Occipital lobe (tissue), 2 donors: Measurements from ENCODE around the gene MAZ. TPM values are rescaled to one million over a fixed set of nuclear protein-coding genes. Genes with fewer than 3 reads are reported as not detected.
"Not testable (repeated sequence)": the region's sequence is repeated elsewhere in the genome, so short reads cannot be mapped to it uniquely, and the experiment has no call there.

Experiments
- DNase-seq: peaks from one replicate; lab custom pipeline; 2025; lab: John Stamatoyannopoulos, UW
- total RNA-seq: library from RNA; depleted of rRNA; stranded (reverse); fragments of >200 nt; gene quantifications from one replicate; pipeline ENCODE4 v1.2.3, GENCODE V29; 2014

The MAZ gene
- total RNA-seq, 1 donor from 2014 or later, result 271 TPM

DNA sequence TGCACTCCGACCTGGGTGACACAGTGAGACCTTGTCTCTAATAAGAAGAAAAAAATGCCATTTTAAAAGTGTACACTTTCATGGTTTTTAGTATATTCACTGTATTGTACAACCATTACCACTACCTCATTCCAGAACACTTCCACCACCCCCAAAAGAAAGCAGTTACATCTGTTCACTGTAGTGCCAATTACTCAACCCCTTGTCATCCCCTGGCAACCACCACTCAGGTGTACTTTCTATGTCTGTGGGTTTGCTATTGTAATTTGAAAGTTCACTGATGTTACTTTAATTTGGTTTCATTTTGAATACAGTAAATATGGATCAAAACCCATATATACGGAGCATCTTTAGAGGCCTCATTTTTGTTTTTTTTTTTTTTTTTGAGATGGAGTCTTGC is 22.2 kb upstream of the MAZ start:
- DNase-seq, result no peak

DNA sequence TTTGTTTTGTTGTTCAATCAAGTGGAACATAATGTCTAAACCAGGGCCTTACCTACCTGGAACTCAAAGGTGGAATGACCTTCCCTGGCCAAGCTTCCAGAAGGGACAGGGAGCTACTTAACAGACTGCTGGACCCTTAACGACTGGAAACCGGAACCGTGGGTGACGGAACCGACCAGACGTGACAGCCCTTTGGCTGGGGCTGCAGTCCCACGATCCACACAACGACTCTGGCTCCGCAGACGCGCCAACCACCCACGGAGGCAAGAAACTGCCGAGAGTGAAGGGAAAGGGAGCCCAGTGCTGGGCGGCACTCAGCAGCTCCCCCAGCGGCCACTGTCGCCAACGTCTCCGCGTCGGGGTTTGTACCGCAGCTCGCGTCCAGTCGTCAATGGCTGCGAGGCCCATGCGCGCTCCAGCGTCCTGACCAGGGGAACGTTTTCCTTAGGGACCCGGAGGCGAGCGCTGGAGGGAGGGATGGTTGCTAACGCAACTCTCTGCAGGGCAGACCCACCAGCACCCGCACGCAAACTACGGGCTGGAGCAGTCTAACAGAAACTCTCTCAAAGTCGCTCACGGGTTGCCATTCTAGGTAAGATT is 21.3 kb upstream of the MAZ start:
- DNase-seq, result peak; percentile 61

DNA sequence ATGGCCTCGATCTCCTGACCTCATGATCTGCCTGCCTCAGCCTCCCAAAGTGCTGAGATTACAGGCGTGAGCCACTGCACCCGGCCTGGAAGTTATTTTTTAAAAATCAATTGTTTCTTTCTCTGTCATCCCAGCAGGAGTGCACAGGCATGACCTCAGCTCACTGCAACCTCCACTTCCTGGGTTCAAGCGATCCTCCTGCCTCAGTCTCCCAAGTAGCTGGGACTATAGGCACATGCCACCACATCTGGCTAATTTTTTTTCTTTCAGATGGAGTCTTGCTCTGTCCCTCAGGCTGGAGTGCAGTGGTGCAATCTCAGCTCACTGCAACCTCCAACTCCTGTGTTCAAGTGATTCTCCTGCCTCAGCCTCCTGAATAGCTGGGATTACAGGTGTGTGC is 19.2 kb upstream of the MAZ start:
- DNase-seq, result not testable (repeated sequence)

DNA sequence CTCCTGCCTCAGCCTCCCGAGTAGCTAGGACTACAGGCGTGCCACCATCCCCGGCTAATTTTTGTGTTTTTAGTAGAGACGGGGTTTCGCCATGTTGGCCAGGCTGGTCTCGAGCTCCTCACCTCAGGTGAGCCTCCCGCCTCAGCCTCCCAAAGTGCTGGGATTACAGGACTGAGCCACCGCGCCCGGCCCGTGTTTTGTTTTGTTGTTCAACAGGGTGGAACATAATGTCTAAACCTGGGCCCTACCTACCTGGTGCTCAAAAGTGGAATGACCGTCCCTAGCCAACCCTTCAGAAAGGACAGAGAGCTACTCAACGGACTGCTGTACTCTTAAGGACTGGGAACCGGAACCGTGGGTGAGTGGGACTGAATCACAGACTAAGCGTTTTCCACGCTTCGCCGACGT is 16.6 kb upstream of the MAZ start:
- DNase-seq, result no peak

DNA sequence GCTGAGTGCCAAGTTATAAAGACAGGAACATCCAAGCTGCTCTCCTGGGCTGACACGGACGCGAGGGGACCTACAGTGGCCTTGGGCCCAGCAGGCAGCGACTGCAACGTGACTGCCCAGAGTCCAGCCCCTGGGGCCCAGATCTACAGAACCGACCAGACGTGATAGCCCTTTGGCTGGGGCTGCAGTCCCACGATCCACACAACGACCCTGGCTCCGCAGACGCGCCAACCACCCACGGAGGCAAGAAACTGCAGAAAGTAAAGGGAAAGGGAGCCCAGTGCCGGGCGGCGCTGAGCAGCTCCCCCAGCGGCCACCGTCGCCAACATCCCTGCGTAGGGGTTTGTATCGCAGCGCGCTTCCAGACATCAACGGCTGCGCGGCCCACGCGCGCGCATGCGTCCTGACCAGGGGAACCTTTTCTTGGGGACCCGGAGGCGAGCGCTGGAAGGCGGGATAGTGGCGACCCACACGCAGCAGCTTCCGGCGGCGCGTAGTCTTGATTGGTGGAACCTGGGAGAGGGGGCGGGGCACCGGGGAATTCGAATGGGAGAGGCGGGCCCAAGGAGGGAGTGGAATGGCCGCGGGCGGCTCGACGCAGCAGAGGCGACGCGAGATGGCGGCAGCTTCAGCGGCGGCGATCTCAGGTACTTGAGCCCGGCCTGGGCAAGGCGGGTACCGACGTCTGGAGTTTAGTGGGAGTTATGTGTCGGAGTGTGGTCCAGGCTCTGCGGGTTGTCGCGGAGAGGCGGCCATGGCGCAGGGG is 16.0 kb upstream of the MAZ start, which contains the start of gene KIF22:
Gene KIF22, plus strand, starts transcription at position 569 of the 766 bp plus-strand sequence. Its CDS starts 9 bp downstream, at position 578.
- peak; percentile 98 for DNase-seq

DNA sequence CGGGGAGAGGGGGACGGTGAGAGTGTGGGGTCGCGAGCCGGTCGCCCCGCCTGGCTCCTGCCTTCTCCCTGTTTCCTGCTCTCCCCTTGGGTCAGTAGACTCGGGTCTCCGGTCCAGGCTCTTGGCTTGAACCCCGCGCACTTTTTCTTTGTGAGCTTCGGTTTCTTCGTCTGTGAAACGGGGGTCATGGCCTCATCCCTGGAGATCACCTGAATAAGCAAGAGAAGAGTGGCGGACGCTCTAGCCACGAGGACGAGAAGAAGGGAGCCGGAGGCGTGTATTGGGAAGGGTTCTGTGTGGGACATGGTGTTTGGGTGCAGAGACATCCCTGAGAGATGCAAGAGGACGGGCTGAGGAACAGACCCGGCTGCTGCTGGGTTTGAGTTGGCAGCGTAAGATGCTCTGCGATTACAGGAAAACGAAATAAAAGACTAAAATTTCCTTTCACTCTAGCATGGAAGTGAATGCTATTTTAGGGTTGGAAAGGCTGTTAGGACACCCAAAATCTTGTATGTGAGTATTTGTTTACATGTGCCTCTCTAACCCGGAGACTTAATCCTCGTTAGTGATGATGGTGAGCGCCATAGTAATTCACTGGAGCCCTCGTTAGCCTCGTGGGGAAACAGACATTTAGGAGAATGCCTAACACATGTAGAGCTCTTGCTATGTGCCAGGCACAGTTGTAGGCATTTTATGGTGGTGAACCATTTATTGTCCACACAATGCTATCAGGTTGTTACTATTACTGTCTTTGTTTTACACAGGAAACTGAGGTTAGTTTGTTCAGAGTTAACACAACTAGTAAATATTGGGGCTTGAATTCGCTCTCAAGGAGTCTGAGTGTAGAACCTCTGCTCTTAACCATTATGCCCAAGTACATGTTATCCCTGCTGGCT is 15.1 kb upstream of the MAZ start:
- DNase-seq, result no peak

DNA sequence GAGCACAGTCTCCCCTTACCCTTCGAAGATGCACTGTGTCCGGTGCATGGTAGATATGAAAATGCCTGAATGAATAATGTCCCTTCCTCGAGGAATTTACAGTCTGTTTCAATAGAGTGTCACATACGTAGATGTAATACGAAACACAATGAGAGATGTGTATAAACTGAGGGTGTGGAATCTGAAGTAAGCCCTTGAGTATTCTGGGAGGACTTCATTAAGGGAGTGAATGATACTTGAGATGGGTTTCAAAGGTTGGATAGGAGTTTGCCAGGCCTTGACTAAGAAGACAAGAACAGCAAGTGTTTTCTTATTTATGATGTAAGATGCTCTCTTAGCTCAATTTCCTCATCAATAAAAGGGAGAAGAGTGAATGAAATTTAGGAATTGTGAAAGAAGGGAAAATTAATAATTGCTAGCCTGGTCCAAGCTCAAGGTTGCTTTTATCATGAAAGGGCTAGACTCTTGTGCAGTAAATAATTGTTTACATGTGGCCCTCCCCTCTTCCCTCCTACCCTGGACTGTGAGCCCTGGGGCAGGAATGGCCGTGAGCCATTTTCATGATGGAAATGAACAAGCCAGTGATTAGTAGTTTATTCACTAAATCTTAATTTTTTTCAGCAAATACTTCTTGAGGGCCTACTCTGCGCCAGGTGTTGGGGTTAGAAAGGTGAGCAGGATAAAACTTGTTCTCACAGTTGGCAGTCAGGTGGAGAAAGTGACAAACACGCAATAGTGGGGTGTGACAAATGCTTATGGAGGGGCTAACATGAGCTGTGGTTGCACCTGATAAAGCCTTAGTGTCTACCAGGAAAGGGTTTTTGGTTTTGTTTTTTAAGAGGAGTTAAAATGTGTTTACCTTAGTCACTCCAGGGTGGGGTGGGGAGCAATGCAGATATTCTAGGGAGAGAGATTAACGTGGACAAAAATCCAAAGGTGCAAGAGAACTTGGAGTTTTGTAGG is 14.2 kb upstream of the MAZ start:
- DNase-seq, result no peak

DNA sequence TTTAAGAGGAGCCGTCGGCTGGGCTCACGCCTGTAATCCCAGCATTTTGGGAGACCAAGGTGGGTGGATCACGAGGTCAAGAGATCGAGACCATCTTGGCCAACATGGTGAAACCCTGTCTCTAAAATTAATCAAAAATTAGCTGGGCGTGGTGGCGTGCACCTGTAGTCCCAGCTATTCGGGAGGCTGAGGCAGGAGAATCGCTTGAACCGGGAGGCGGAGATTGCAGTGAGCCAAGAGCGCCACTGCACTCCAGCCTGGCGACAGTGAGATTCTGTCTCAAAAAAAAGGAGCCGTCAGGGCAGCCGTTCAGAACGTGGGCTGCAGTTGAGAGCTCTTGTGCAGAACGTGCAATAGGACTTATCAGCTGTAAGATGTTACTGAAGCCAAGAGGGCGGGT is 13.2 kb upstream of the MAZ start:
- not testable (repeated sequence) for DNase-seq

DNA sequence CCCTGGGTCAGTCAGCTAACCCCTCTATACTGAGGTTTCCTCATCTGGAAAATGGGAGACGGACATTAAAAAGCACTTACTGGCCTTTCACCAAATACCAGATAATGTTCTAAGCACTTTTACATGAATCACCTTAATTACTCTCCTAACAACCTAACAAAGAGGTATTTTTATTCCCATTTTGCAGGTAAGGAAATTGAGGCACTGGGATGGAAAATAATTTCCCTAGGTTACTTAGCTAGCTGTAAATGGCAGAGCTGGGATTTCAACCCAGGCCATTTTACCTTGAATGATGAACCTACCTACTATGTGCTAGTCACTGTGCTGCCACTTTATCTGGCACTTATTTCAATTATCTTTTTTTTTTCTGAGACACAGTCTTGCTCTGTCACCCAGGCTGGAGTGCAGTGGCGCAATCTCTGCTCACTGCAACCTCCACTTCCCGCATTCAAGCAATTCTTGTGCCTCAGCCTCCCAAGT is 12.1 kb upstream of the MAZ start:
- no peak for DNase-seq

DNA sequence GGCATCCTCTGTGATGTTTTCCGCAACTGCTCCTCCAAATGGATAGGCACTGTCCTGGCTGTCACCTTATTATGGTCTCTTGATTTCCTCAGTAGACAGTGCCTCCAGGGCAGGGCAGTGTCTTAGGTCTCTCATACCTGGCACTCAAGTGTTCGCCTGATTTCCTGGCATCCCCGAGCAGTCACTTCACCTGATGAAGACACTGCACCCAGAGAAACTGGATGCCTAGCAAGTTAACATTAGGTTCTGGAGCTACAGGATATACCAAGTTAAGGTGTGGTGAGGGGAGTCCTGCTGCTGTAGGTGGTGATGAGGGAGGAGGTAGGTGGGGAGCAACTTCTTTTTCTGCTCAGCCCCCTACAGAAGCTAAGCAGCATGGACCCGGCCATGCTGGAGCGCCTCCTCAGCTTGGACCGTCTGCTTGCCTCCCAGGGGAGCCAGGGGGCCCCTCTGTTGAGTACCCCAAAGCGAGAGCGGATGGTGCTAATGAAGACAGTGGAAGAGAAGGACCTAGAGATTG is 3.9 kb upstream of the MAZ start:
- no peak for DNase-seq

DNA sequence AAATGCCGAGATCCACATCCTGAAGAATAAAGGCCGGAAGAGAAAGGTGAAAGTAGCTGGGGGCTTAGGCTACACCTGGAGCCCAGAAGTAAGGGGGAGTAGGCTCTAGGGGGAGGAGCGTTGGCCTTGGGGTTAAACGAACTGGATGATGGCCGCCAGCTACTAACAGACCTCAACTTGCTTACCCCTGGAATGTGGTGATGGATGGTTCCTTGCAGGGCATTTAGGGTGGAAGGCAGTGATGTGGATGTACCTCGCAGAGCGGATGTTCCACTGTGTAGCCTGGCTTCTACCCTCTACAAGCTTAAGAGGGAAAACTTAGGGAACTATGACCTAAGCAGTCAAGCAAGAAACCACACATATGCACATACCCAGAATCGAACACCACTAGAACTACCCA is 2.3 kb upstream of the MAZ start:
- no peak for DNase-seq

DNA sequence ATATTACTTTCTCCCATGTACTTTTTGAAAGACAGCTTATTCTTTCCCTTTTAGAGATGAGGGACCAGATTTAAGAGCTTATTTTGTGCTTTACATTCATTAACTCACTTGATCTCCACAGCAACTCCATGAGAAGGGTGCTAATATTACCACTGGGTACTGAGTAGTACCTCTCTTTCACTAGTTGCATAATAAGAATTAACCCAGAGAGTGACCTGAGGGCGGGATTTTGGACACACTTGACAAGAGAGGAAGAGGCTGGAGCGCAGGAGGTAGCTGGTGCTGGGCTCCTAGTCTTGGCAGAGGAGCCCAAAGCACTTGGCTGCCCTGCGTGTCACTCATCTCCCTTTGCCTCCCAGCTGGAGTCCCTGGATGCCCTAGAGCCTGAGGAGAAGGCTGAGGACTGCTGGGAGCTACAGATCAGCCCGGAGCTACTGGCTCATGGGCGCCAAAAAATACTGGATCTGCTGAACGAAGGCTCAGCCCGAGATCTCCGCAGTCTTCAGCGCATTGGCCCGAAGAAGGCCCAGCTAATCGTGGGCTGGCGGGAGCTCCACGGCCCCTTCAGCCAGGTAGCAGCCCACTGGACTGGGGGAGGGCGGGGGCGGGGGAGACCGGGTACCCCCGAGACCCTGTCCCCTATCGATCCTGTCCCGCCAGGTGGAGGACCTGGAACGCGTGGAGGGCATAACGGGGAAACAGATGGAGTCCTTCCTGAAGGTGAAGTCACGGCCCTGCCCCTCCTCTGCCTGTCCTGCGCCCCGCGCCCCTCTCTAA is 1.7 kb upstream of the MAZ start:
- DNase-seq, result peak; percentile 65

DNA sequence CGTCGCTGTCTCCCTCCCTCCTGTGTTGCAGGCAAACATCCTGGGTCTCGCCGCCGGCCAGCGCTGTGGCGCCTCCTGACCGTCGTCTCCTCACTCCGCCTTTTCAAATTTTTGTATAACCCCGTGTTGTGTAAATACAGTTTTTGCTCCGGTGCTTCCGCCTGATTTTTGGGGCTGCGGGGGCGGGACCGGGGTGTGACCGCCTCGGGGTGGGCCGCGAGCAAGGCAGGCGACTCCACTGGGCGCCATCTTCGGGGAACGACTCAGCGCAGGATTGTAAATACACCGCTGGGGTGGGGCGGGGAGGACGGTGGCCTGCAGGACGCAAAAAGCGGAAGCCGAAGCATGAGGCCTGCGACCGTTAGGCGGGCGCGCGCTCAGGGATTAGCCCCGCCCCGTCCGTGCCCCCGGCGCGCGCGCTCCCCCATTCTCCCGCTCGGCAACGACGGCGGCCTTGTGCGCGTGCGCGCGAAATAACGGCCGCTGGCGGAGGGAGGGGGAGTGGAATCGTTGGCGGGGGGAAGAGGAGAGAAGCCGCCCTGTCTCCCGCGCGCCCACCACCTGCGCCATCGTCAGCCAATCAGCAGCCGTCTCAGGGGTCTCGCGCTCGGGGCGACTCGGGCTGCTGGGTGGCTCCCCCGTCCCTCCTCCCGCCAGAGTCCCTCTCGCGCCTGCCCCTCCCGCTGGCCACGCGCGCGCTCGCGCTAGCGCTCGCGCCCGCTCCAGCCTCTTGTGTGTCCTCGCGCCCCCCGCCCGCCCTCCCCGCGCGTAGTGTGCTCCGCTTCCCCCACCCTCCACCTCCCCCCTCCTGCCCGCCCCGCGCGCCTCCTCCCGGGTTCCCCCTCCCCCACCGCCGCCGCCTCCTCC is 864 bp upstream of the MAZ start:
- peak; percentile 97 for DNase-seq

DNA sequence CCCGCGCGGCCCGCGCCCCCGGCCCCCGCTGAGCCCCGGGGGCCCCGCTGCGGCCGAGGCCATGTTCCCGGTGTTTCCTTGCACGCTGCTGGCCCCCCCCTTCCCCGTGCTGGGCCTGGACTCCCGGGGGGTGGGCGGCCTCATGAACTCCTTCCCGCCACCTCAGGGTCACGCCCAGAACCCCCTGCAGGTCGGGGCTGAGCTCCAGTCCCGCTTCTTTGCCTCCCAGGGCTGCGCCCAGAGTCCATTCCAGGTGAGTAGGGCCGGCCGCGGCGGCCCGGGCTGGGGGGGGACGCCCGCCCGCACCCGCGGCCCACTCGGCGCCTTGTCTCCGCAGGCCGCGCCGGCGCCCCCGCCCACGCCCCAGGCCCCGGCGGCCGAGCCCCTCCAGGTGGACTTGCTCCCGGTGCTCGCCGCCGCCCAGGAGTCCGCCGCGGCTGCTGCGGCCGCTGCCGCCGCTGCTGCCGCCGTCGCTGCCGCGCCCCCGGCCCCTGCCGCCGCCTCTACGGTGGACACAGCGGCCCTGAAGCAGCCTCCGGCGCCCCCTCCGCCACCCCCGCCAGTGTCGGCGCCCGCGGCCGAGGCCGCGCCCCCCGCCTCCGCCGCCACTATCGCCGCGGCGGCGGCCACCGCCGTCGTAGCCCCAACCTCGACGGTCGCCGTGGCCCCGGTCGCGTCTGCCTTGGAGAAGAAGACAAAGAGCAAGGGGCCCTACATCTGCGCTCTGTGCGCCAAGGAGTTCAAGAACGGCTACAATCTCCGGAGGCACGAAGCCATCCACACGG is 504 bp downstream of the MAZ start:
- DNase-seq, result no peak

DNA sequence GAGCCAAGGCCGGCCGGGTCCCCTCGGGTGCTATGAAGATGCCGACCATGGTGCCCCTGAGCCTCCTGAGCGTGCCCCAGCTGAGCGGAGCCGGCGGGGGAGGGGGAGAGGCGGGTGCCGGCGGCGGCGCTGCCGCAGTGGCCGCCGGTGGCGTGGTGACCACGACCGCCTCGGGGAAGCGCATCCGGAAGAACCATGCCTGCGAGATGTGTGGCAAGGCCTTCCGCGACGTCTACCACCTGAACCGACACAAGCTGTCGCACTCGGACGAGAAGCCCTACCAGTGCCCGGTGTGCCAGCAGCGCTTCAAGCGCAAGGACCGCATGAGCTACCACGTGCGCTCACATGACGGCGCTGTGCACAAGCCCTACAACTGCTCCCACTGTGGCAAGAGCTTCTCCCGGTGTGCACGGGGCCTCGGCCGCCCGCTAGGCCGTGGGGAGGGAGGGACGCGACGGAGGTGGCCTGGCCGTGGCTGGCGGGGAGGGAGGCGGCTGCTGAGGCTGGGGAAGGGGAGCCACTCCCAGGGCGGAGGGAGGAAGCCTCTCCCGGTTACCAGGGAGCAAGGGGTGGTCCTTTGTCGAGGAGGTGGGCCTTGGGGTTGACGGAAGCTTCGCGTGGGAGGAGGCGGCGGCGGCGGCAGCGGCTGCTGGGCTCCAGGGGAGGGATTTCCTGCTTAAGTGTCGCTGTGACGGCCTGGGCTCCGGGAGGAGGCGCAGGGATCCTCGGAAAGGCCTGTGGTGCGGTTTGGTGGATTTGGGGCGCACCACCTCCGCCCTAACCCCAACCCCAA is 1.3 kb downstream of the MAZ start:
- peak; percentile 79 for DNase-seq

DNA sequence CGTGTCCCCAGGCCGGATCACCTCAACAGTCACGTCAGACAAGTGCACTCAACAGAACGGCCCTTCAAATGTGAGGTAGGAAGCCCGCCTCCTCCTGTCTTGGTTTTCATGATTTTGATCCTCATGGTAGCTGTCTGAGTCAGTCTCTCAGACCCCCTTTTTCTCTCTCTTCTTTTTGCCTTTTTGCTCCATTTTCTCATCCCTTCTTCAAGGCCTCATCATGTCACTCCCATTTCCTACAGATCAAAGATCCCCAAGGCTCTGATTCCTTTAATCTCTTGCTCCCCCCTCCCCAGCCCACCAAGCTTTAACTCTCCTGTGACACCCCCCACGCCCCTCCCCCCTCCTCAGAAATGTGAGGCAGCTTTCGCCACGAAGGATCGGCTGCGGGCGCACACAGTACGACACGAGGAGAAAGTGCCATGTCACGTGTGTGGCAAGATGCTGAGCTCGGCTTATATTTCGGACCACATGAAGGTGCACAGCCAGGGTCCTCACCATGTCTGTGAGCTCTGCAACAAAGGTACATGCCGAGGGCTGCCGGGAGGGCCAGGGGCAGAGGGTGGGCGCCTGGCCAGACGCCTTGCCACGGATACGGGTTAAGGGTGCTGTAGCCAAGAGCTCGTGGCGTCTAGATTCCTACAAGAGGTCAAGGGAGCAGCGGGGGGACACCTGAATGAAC is 2.0 kb downstream of the MAZ start:
- no peak for DNase-seq
